ENCODE results near the gene CLIC6. TPM values are rescaled to one million over a fixed set of nuclear protein-coding genes. Genes with fewer than 3 reads are reported as not detected.

Gene CLIC6
- total RNA-seq, 1 experiment from 2014 or later: not detected

- Histone ChIP-seq H3K9me2 (replicated peaks; ENCODE audit: low read length) (no peaks in the 10 kb centered on the region; the same call in 1 of the 2 replicates), H3K27ac (ENCODE audit: low read length) (no peak overlapping the region), H4K20me1 (ENCODE audit: low read length) (no peaks in the 10 kb centered on the region), H3K27me3 (ENCODE audit: low read length) (no peaks in the 10 kb centered on the region), H3K4me2 (ENCODE audit: low read length) (no peak overlapping the region), H3K79me2 (ENCODE audit: low read length) (no peaks in the 10 kb centered on the region), H3K4me1 (ENCODE audit: insufficient read depth, low read length) (peaks cover 23% of the 10 kb centered on the region), H3K36me3 (ENCODE audit: low read depth, low read length) (no peaks in the 10 kb centered on the region), H3K9ac (ENCODE audit: low read length) (no peak overlapping the region), H3K9me3 (ENCODE audit: low read length) (no peaks in the 10 kb centered on the region), H3K4me3 (ENCODE audit: low read length) (no peak overlapping the region), H3F3A (ENCODE audit: low read length, unreplicated experiment) (no peaks in the 10 kb centered on the region), H2AFZ (ENCODE audit: low read length) (no peak overlapping the region)
- no TSS peak for BruUV-seq (replicated peaks)
- POLR2A ChIA-PET (ENCODE audit: unreplicated experiment): no interaction called here
- DNase-seq: no peak
- ATAC-seq: no peak
- CTCF ChIA-PET: no interaction called here
- TF ChIP-seq EZH2 (IDR thresholded peaks at IDR 0.05; ENCODE audit: low read length, unreplicated experiment): no peak
- TF ChIP-seq EZH2phosphoT487 (IDR thresholded peaks at IDR 0.05; ENCODE audit: borderline replicate concordance, low read length): no peak
- TF ChIP-seq CTCF (conservative IDR thresholded peaks at IDR 0.05; ENCODE audit: low read depth, low read length): no peak
- intact Hi-C loops (cut with micrococcal nuclease): no loop called here
These were observed 62.1 kb downstream of the CLIC6 start for GRCh38 chr21:34730756-34731445.

- H3K9me2 ChIP-seq (replicated peaks; ENCODE audit: low read length): no peaks in the 10 kb centered on the region; the same call in 1 of the 2 replicates
- no peaks in the 10 kb centered on the region for H3F3A ChIP-seq (ENCODE audit: low read length, unreplicated experiment)
- H2AFZ ChIP-seq (ENCODE audit: low read length): no peak overlapping the region
- H3K79me2 ChIP-seq (ENCODE audit: low read length): no peaks in the 10 kb centered on the region
- no peak for DNase-seq
- H4K20me1 ChIP-seq (ENCODE audit: low read length): no peaks in the 10 kb centered on the region
- TF ChIP-seq CTCF (conservative IDR thresholded peaks at IDR 0.05; ENCODE audit: low read depth, low read length) (no peak), EZH2 (IDR thresholded peaks at IDR 0.05; ENCODE audit: low read length, unreplicated experiment) (no peak), EZH2phosphoT487 (IDR thresholded peaks at IDR 0.05; ENCODE audit: borderline replicate concordance, low read length) (no peak)
- no peak overlapping the region for H3K9ac ChIP-seq (ENCODE audit: low read length)
- no peak overlapping the region for H3K4me3 ChIP-seq (ENCODE audit: low read length)
- BruUV-seq (replicated peaks): no TSS peak
- no peak for ATAC-seq
- H3K36me3 ChIP-seq (ENCODE audit: low read depth, low read length): no peaks in the 10 kb centered on the region
- H3K27me3 ChIP-seq (ENCODE audit: low read length): no peaks in the 10 kb centered on the region
- peaks cover 30% of the 10 kb centered on the region for H3K4me1 ChIP-seq (ENCODE audit: insufficient read depth, low read length)
- no peak overlapping the region for H3K27ac ChIP-seq (ENCODE audit: low read length)
- intact Hi-C loops (cut with micrococcal nuclease): no loop called here
- ChIA-PET CTCF (no interaction called here), POLR2A (ENCODE audit: unreplicated experiment) (no interaction called here)
- H3K9me3 ChIP-seq (ENCODE audit: low read length): no peaks in the 10 kb centered on the region
- no peak overlapping the region for H3K4me2 ChIP-seq (ENCODE audit: low read length)
These were observed 63.6 kb downstream of the CLIC6 start for GRCh38 chr21:34732388-34732821.

- no peak for ATAC-seq
- H3F3A ChIP-seq (ENCODE audit: low read length, unreplicated experiment): no peaks in the 10 kb centered on the region
- no peaks in the 10 kb centered on the region for H3K9me3 ChIP-seq (ENCODE audit: low read length)
- no TSS peak for BruUV-seq (replicated peaks)
- CTCF ChIA-PET: no interaction called here
- POLR2A ChIA-PET (ENCODE audit: unreplicated experiment): no interaction called here
- H3K4me3 ChIP-seq (ENCODE audit: low read length): no peak overlapping the region
- H3K9me2 ChIP-seq (replicated peaks; ENCODE audit: low read length): no peaks in the 10 kb centered on the region
- H3K4me1 ChIP-seq (ENCODE audit: insufficient read depth, low read length): peaks cover 35% of the 10 kb centered on the region
- no peaks in the 10 kb centered on the region for H3K36me3 ChIP-seq (ENCODE audit: low read depth, low read length)
- no peak overlapping the region for H3K4me2 ChIP-seq (ENCODE audit: low read length)
- DNase-seq: no peak
- no peak overlapping the region for H2AFZ ChIP-seq (ENCODE audit: low read length)
- no peak for TF ChIP-seq EZH2phosphoT487 (IDR thresholded peaks at IDR 0.05; ENCODE audit: borderline replicate concordance, low read length)
- no peak for TF ChIP-seq CTCF (conservative IDR thresholded peaks at IDR 0.05; ENCODE audit: low read depth, low read length)
- intact Hi-C loops (cut with micrococcal nuclease): no loop called here
- no peak overlapping the region for H3K27ac ChIP-seq (ENCODE audit: low read length)
- H4K20me1 ChIP-seq (ENCODE audit: low read length): no peaks in the 10 kb centered on the region
- no peaks in the 10 kb centered on the region for H3K27me3 ChIP-seq (ENCODE audit: low read length)
- H3K79me2 ChIP-seq (ENCODE audit: low read length): no peaks in the 10 kb centered on the region
- H3K9ac ChIP-seq (ENCODE audit: low read length): no peak overlapping the region
These were observed 65.1 kb downstream of the CLIC6 start for GRCh38 chr21:34733852-34734251.
